ENCODE measurements around the gene SUN5.

- no peak for TF ChIP-seq EZH2 (IDR thresholded peaks at IDR 0.05; ENCODE audit: borderline replicate concordance, insufficient read depth, low read depth, low read length, poor library complexity, severe bottlenecking)
- TF ChIP-seq CTCF (IDR thresholded peaks at IDR 0.05): no peak
Measured at GRCh38 chr20:32946629-32947028, 57.6 kb downstream of the SUN5 start.

All from B cell (primary cell).